ENCODE measurements around the gene IGSF9.
A peak's percentile ranks its signal among the peaks of the same experiment; 100 is the strongest.

Gene IGSF9

GRCh38 chr1:159944623-159945455 is 574 bp downstream of the IGSF9 start:
- no peak for DNase-seq

DNA sequence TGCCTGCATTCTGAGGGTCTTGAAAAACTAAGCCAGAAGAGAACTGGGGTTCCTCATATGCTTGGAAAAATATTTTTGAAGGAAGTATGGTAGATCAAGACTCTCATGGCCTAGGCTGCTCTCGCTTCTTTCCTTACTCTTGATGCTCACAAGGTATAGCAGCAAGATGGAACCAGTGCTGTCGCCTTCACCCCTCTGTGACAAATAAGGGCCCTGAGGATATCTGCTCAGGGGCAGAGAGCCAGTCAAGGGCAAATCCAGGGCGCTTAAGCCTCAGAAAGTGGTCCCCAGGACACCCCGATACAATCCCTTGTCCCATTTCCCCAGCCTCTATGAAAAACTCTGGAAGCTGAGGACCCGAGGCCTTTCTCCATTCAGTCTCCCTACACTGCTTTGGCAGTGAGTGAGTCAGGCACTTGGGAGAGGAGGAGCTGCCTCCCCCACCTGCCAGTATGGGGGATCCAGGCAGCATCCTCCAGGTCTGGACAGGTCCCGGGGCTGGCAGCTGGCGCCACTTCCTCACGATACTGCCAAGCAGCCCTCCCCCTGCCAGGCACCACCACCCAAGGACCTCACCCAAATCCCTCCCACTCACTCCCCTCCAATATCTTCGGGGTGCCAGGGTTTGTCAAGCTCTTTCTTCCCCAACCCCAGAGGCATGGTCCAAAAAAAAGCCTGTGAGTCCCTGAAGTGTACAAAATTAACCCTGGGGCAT is 1.3 kb downstream of the IGSF9 start:
- DNase-seq: no peak

DNA sequence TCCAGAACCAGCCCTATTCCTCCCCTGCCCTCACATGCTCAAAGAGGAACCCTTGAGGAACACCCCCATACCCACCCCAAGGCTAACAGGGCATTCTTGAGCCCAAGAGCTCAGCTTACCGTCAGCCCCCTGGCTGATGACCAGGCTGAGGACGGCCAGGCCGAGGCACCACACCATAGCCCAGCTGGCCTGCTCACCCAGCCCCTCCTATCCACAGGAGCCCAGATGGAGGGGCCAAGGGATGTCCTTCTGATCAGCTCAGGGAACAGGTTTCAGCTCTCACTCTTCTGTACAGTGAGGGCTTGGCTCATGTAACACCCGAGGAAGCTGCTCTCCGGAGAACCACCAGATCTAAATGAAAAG is 2.2 kb downstream of the IGSF9 start:
- no peak for DNase-seq

- DNase-seq: no peak
Measured at GRCh38 chr1:159942632-159943277, 2.7 kb downstream of the IGSF9 start.

GRCh38 chr1:159941591-159942560 is 3.5 kb downstream of the IGSF9 start:
- no peak for DNase-seq

DNA sequence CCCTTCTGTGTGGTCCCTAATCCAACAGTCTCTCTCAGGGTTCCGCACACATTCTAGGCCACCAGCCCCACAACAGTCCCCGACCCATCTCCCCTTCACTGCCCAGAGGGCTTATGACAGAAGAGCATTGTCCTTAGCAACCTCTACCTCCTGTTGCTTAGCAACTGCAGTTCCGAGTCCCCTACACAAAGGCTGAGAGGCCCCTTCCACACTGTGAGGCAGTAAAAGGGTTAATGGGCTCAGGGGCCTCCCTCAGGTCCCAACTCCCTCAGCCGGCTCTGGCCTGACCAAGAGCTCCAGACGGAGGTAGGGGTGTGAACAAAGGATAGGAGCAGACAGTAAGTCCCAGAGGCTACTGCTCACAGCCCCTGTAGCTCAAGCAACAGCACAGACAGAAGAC is 4.3 kb downstream of the IGSF9 start:
- DNase-seq: no peak

DNA sequence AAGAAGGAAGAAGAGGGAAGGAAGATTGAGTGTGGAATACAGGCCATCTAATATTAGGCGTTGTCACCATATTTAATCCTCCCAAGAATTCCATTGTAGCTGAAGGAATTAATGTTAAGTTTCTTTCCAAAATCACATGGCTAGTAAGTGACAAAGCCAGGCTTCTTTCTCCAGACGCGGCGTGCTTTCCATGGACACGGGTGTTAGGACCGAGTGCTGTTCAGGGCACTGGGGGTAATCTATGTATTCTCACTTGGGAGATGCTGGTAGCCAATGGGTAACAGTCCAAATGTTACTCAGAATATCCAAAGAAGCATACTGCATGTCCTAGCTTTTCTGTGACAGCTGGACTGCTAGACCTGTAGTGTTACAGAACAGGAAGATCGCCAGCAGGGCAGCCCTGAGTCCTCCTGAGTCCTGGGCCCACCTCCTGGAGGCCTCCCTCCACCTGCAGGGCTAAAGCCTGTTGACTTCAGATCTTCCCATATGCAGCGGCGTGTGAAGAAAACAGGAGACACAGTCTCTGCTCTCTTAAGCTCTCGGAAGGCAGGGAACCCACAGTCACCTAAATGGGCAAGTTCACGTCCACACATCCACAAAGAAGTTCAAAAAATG is 5.3 kb downstream of the IGSF9 start:
- no peak for DNase-seq

DNA sequence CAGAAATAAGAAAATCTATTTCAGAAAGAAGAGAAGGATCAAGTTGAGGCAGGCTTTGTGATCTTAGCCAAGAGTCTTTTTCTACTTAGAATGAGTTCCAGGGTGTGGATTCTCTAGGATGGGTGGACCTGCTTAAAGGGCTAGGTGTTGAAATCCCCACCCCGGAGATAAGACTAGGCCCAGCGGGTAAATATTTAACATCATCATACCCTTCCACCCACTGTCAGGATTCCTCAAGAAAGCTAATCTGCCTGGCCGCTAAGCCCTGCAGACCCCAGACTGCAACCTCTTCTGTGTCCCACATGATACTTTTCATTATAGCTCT is 5.8 kb downstream of the IGSF9 start:
- no peak for DNase-seq

DNA sequence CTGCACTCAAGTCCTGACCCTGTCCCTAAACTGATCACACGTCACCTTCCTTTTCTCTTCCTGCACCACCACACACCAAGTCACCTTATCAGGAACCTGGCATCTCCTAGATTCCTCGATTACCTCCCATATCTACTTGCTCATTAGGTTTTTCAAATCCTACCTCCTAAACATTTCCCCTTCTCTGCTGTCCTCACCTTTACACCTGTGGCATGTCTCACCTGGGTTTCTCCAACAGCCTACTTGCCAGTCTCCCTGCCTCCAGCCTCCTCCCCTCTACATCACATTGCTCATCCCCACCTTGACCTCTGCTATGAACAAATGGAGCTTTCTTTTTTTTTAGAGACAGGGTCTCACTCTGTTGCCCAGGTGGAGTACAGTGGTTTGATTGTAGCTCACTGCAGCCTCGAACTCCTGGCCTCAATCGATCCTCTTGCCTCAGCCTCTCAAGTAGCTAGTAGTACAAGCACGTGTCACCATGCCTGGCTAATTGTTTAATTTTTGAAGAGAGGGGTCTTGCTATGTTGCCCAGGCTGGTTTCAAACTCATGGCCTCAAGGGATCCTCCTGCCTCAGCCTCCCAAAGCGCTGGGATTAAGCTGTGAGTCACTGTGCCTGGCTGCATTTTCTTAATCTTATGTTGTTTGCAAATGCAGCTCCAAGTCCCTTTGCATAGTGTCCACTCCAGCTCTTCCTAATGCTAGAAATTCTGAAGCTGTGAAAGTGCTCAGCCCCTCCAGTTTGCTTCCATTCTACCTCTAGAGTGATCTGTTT is 6.3 kb downstream of the IGSF9 start:
- DNase-seq: no peak

DNA sequence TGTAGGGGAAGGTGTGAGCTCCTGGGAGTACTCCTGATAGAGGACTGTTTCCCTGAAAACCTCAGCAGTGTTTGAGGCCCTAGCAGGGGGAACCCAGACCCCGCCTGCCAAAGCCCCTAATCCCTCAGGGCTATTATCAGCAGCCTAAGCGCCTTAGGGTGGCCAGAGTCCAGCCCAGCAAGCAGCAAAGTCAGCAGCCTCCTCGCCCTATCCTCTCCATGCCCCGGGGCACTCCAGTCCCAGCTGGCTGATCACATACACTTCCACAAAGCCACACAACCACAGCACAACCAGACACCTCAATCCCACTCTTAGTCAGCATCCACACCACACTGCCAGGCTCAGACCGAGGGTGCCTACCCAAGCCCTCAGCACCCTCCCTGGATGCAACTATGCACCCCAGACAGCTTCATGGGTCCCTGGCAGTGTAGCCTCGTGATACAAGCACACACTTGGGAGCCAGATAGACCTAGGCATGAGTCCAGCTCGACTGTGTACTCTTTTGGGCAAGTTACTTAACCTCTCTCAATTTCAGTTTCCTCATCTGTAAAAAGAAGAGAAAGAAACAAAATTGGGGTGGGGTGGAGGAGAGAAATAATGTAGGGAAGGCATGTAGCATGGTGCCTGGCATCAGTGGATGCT is 7.1 kb downstream of the IGSF9 start:
- DNase-seq: no peak

DNA sequence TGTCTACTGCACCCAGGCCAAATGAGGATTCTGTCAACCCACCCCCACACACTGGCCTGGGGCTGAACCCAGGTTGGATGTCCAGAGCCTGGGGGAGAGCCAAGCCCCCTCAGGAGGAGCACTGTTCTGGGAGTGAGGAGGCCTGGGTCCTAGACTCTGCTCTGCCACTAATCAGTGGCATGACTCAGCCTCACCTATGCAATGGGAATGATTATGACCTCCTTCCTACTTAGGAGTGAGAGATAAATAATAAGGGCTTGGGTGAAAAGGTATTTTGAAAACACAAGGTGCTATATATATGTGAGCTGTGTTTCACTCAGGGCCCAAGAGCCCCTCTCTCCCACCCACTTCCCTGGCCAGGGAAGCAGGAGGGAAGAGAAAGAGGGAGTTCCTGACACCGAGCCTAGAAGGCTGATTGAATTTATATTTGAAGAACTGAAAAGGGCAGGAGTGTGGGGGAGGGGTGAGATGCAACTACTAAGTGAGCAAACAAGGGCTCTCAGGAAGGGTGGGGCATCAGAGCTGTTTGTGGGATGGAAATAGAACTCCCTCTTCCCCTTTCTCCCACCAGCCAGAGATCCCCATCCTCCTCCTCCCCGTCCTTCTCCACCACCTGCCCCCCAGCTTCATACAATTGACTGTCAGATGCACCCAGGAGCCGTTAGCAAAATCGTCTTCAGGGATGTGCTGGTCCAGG is 8.2 kb downstream of the IGSF9 start:
- DNase-seq: no peak

GRCh38 chr1:159936273-159936904 is 9.0 kb downstream of the IGSF9 start:
- peak; percentile 86 for DNase-seq

- no peak for DNase-seq
Measured at GRCh38 chr1:159935719-159936272, 9.6 kb downstream of the IGSF9 start.

DNA sequence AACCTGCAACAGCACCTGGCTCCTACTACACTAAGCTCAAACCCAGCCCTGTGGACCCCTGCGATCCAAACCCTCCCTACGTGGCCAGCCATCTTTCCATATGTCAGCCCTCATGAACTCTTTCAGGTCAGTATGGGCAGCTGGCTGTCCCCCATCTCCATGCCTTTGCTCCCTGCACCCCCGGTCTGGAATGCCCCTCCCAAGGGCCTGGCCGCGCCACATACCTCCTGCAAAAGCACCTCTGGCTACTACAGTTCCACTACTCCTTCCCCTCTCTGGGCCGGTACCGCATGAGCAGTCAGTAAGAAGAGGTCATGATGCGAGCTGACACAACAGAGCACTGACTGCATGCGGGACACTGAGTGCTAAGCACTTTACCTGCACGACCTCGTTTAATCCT is 10.1 kb downstream of the IGSF9 start:
- no peak for DNase-seq

DNA sequence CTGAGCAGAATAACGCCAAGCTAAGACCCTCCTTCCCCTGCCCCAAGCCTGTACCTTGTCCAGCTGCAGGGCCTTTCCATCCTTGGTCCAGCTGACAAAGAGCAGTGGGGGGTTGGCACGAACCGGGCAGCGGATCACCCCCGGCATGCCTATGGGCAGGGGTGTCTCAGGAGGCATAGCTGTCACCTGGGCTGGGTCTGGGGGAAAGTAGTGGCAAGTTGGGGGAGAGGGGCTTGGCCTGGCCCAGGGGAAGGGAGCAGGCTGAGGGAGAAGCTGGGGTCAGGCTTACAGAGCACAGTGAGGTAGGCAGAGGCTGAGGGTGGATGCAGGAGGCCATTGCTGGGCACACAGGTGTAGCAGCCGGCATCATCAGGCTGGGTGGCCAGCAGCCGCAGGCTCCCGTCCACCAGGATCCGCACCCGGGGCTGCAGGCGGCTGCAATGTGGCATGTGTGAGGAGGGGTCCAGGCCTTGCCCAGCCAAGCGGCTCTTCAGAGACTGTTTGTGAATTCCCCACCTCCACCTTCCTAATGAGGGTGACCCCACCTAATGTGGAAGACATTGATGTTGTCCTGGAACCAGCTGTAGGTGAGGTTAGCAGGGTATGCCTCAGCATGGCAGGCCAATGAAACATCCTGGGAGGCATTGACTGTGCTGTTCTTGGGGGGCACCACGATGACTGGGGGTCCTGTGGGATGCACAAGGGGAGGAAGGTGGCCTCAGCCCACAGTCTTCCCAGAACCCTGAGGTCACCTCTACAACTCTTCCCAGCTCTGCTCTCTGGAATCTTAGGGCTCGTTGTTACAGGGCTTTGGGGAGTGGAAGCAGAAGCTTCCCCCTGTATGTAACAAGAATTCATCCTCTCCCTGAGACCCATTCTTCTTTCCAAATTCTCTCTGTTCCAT is 11.0 kb downstream of the IGSF9 start:
- no peak for DNase-seq

GRCh38 chr1:159933347-159933746 is 12.1 kb downstream of the IGSF9 start:
- no peak for DNase-seq

GRCh38 chr1:159932296-159933285 is 12.8 kb downstream of the IGSF9 start:
- DNase-seq: no peak

Measured in activated CD8-positive, alpha-beta memory T cell treated with anti-CD3 and anti-CD28 coated beads, Interleukin-2, amount 50 U/mL, for 4 hours (primary cell).